Epithelial cell of esophagus (primary cell): ENCODE data around the gene HTR7.

Source experiments
- DNase-seq: peaks from one replicate; pipeline ENCODE4 v3.0.0; 2010; ENCODE audit warnings: low read depth
- H3K4me3 ChIP-seq: 2 replicates; pipeline ENCODE4 v1.5.1; 2011; ENCODE audit warnings: mild to moderate bottlenecking, low read length, control low read depth
- CTCF ChIP-seq: IDR thresholded peaks from 2 replicates; pipeline ENCODE4 v1.5.1; 2011; ENCODE audit warnings: low read depth, mild to moderate bottlenecking, low read length, control low read depth, inconsistent platforms; ENCODE audit not compliant: insufficient read depth; ENCODE audit errors: missing control alignments

HTR7 gene

GRCh38 chr10:90859321-90859751 is 1.5 kb upstream of the HTR7 start:
- no peak overlapping the region for H3K4me3 ChIP-seq
- peak; percentile 91 for DNase-seq
- no peak for TF ChIP-seq CTCF

GRCh38 chr10:90858461-90858968 is 676 bp upstream of the HTR7 start:
- DNase-seq, result no peak
- H3K4me3 ChIP-seq, result peak overlapping the region; percentile 65
- TF ChIP-seq CTCF, result no peak

- DNase-seq, result peak; percentile 41
- H3K4me3 ChIP-seq, result peak overlapping the region; percentile 65
- TF ChIP-seq CTCF, result no peak
These were observed 740 bp downstream of the HTR7 start for GRCh38 chr10:90856964-90857634.

GRCh38 chr10:90856261-90856660 is 1.6 kb downstream of the HTR7 start:
- peak overlapping the region; percentile 65 for H3K4me3 ChIP-seq
- DNase-seq, result no peak
- no peak for TF ChIP-seq CTCF

- DNase-seq, result no peak
- no peak overlapping the region for H3K4me3 ChIP-seq
- TF ChIP-seq CTCF, result no peak
These were observed 2.7 kb downstream of the HTR7 start for GRCh38 chr10:90855126-90855525.

- peak; percentile 88 for DNase-seq
- no peak for TF ChIP-seq CTCF
- H3K4me3 ChIP-seq, result no peak overlapping the region
These were observed 7.7 kb downstream of the HTR7 start for GRCh38 chr10:90849956-90850749.
